Trophoblast cell (in vitro differentiated cells and primary cell): ENCODE measurements around the gene SHMT1.

Source experiments
- DNase-seq, 2 donors: peaks; one replicate each; pipeline ENCODE4 v3.0.0-alpha.2; 2016
- H2AFZ ChIP-seq: 2 replicates; pipeline ENCODE4 v1.6.1; 2013; ENCODE audit warnings: low read length, moderate library complexity, mild to moderate bottlenecking; ENCODE audit not compliant: insufficient read depth, poor library complexity
- H2AK5ac ChIP-seq: 2 replicates; pipeline ENCODE4 v1.6.1; 2013; ENCODE audit warnings: mild to moderate bottlenecking, low read length
- H2BK120ac ChIP-seq: 2 replicates; pipeline ENCODE4 v1.6.1; 2013; ENCODE audit warnings: low read length, mild to moderate bottlenecking, moderate library complexity; ENCODE audit not compliant: insufficient read depth, poor library complexity
- H2BK12ac ChIP-seq: 2 replicates; pipeline ENCODE4 v1.6.1; 2013; ENCODE audit warnings: mild to moderate bottlenecking, low read length, moderate library complexity
- H2BK5ac ChIP-seq: 2 replicates; pipeline ENCODE4 v1.6.1; 2013; ENCODE audit warnings: low read length, low read depth, moderate library complexity, mild to moderate bottlenecking; ENCODE audit not compliant: poor library complexity
- H3K14ac ChIP-seq: 2 replicates; pipeline ENCODE4 v1.6.1; 2013; ENCODE audit warnings: mild to moderate bottlenecking, low read length
- H3K18ac ChIP-seq: 2 replicates; pipeline ENCODE4 v1.6.1; 2013; ENCODE audit warnings: mild to moderate bottlenecking, low read length
- H3K23ac ChIP-seq: 2 replicates; pipeline ENCODE4 v1.6.1; 2013; ENCODE audit warnings: low read length
- H3K27ac ChIP-seq: 2 replicates; pipeline ENCODE4 v1.5.1; 2013; ENCODE audit warnings: low read depth, mild to moderate bottlenecking, inconsistent platforms, low read length, moderate library complexity
- H3K27me3 ChIP-seq: 2 replicates; pipeline ENCODE4 v1.6.1; 2013; ENCODE audit warnings: inconsistent platforms, mild to moderate bottlenecking, low read length, moderate library complexity; ENCODE audit not compliant: insufficient read depth
- H3K36me3 ChIP-seq, 2 experiments: 1 replicate in 1 of 2; 2 replicates in 1 of 2; pipeline ENCODE4 v1.6.1; 2013; ENCODE audit warnings: low read length in 2 of 2, mild to moderate bottlenecking in 2 of 2, moderate library complexity in 1 of 2; ENCODE audit not compliant: insufficient read depth in 2 of 2, control insufficient read depth in 1 of 2
- H3K4ac ChIP-seq: 2 replicates; pipeline ENCODE4 v1.6.1; 2013; ENCODE audit warnings: low read depth, mild to moderate bottlenecking, low read length, moderate library complexity
- H3K4me1 ChIP-seq, 2 experiments: 1 replicate in 1 of 2; 2 replicates in 1 of 2; pipeline ENCODE4 v1.6.1; 2013; ENCODE audit warnings: low read length in 2 of 2, mild to moderate bottlenecking in 2 of 2, moderate library complexity in 1 of 2; ENCODE audit not compliant: insufficient read depth in 2 of 2, control insufficient read depth in 1 of 2
- H3K4me2 ChIP-seq: 2 replicates; pipeline ENCODE4 v1.6.1; 2013; ENCODE audit warnings: inconsistent platforms, mild to moderate bottlenecking, low read length, moderate library complexity
- H3K4me3 ChIP-seq: 2 replicates; pipeline ENCODE4 v1.5.1; 2013; ENCODE audit warnings: mild to moderate bottlenecking, low read depth, low read length, inconsistent platforms
- H3K79me1 ChIP-seq: one replicate; pipeline ENCODE4 v1.6.1; 2013; ENCODE audit warnings: low read length
- H3K79me2 ChIP-seq: 2 replicates; pipeline ENCODE4 v1.6.1; 2013; ENCODE audit warnings: low read length, mild to moderate bottlenecking; ENCODE audit not compliant: control insufficient read depth, insufficient read depth, poor library complexity
- H3K9ac ChIP-seq: 2 replicates; pipeline ENCODE4 v1.6.1; 2013; ENCODE audit warnings: mild to moderate bottlenecking, low read length
- H3K9me3 ChIP-seq: 2 replicates; pipeline ENCODE4 v1.6.1; 2013; ENCODE audit warnings: low read depth, mild to moderate bottlenecking, control low read depth, inconsistent platforms, low read length; ENCODE audit not compliant: insufficient read depth
- H4K12ac ChIP-seq: 2 replicates; pipeline ENCODE4 v1.6.1; 2013; ENCODE audit warnings: low read depth, mild to moderate bottlenecking, low read length, moderate library complexity
- H4K8ac ChIP-seq: 2 replicates; pipeline ENCODE4 v1.6.1; 2013; ENCODE audit warnings: low read depth, mild to moderate bottlenecking, low read length, moderate library complexity
- H4K91ac ChIP-seq: one replicate; pipeline ENCODE4 v1.6.1; 2013; ENCODE audit warnings: low read depth, mild to moderate bottlenecking, low read length, moderate library complexity
- WGBS: extraction: QIAGEN DNeasy Blood & Tissue Kit; methylation state at CpG from one replicate; pipeline ENCODE4 v1.1.7; 2013; ENCODE audit warnings: missing lambda C conversion rate; ENCODE audit not compliant: insufficient read length, insufficient coverage; ENCODE audit errors: extremely low coverage; 5-methylcytosine and 5-hydroxymethylcytosine counted together

The SHMT1 gene

GRCh38 chr17:18320301-18320700 is 43.0 kb downstream of the SHMT1 start:
- Histone ChIP-seq H3K27me3 (no peaks in the 10 kb centered on the region), H3K14ac (no peak overlapping the region), H3K4me2 (no peak overlapping the region), H2BK120ac (no peak overlapping the region), H2BK5ac (no peak overlapping the region), H3K79me2 (peaks cover 6% of the 10 kb centered on the region), H4K91ac (no peak overlapping the region), H4K12ac (no peak overlapping the region), H3K79me1 (peaks cover 3% of the 10 kb centered on the region), H3K4ac (no peak overlapping the region), H4K8ac (no peak overlapping the region), H3K9ac (no peak overlapping the region), H2BK12ac (no peak overlapping the region), H2AK5ac (no peak overlapping the region), H3K4me3 (no peak overlapping the region), H3K18ac (no peak overlapping the region), H2AFZ (no peak overlapping the region), H3K9me3 (peaks cover 7% of the 10 kb centered on the region), H3K27ac (no peak overlapping the region), H3K4me1 (peaks cover 6 to 11% of the 10 kb centered on the region in 2 experiments), H3K36me3 (peaks cover 43 to 48% of the 10 kb centered on the region in 2 experiments), H3K23ac (no peak overlapping the region)
- DNase-seq = no peak
- whole genome bisulfite sequencing = no CpG with 5 or more reads among the region's 7 CpGs

- Histone ChIP-seq H3K14ac (no peak overlapping the region), H3K23ac (no peak overlapping the region), H2BK120ac (no peak overlapping the region), H2AFZ (no peak overlapping the region), H3K4me1 (peaks cover 6 to 11% of the 10 kb centered on the region in 2 experiments), H3K36me3 (peaks cover 37 to 42% of the 10 kb centered on the region in 2 experiments), H3K9me3 (peaks cover 7% of the 10 kb centered on the region), H3K4me3 (no peak overlapping the region), H4K12ac (no peak overlapping the region), H4K91ac (no peak overlapping the region), H3K9ac (no peak overlapping the region), H3K79me2 (peaks cover 8% of the 10 kb centered on the region), H4K8ac (no peak overlapping the region), H2BK12ac (no peak overlapping the region), H2BK5ac (no peak overlapping the region), H3K27me3 (no peaks in the 10 kb centered on the region), H3K27ac (no peak overlapping the region), H3K4ac (no peak overlapping the region), H2AK5ac (no peak overlapping the region), H3K4me2 (no peak overlapping the region), H3K79me1 (peaks cover 5% of the 10 kb centered on the region), H3K18ac (no peak overlapping the region)
- peak; percentile 25 to 58 for DNase-seq
- WGBS = no CpG with 5 or more reads among the region's 13 CpGs
Observed at GRCh38 chr17:18319604-18320256, 43.6 kb downstream of the SHMT1 start.

GRCh38 chr17:18318771-18319450 is 44.4 kb downstream of the SHMT1 start:
- no peak overlapping the region for H4K91ac ChIP-seq
- H3K27ac ChIP-seq = no peak overlapping the region
- peaks cover 29 to 35% of the 10 kb centered on the region in 2 experiments for H3K36me3 ChIP-seq
- no peak overlapping the region for H2AFZ ChIP-seq
- no peak overlapping the region for H2AK5ac ChIP-seq
- DNase-seq = no peak
- no peak overlapping the region for H3K4me3 ChIP-seq
- H2BK5ac ChIP-seq = no peak overlapping the region
- no peak overlapping the region for H3K4me2 ChIP-seq
- H3K23ac ChIP-seq = no peak overlapping the region
- peaks cover 9% of the 10 kb centered on the region for H3K79me1 ChIP-seq
- peaks cover 15% of the 10 kb centered on the region for H3K79me2 ChIP-seq
- H2BK12ac ChIP-seq = no peak overlapping the region
- no peak overlapping the region for H2BK120ac ChIP-seq
- H3K14ac ChIP-seq = no peak overlapping the region
- H4K12ac ChIP-seq = no peak overlapping the region
- H3K9me3 ChIP-seq = peaks cover 7% of the 10 kb centered on the region
- no CpG with 5 or more reads among the region's 18 CpGs for WGBS
- H3K18ac ChIP-seq = no peak overlapping the region
- H3K9ac ChIP-seq = no peak overlapping the region
- peaks cover 7 to 11% of the 10 kb centered on the region in 2 experiments for H3K4me1 ChIP-seq
- no peak overlapping the region for H4K8ac ChIP-seq
- H3K4ac ChIP-seq = no peak overlapping the region
- H3K27me3 ChIP-seq = no peaks in the 10 kb centered on the region

DNA sequence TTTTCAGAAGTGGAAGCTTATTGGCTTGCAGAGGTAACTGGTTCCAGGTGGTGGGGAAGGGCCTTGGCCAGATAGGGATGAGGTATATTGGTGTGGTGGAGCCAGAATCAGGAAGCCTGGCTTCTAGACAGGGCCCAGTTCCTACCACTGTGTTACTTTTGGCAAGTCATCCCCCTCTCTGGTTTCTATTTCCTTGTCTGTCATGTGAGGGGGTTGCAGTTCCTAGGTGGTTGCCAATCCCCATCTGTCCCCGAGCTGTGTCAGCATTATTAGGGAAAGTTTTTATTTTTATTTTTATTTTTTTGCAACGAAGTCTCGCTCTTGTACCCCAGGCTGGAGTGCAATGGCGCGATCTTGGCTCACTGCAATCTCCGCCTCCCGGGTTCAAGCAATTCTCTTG is 45.2 kb downstream of the SHMT1 start:
- Histone ChIP-seq H3K4me2 (no peak overlapping the region), H3K27me3 (no peaks in the 10 kb centered on the region), H4K12ac (no peak overlapping the region), H3K14ac (no peak overlapping the region), H3K79me2 (peaks cover 16% of the 10 kb centered on the region), H4K8ac (no peak overlapping the region), H3K9me3 (peaks cover 7% of the 10 kb centered on the region), H2BK5ac (no peak overlapping the region), H3K18ac (no peak overlapping the region), H4K91ac (no peak overlapping the region), H3K36me3 (peaks cover 21 to 27% of the 10 kb centered on the region in 2 experiments), H3K4me1 (peaks cover 11 to 14% of the 10 kb centered on the region in 2 experiments), H2BK12ac (no peak overlapping the region), H3K4ac (peak overlapping the region; percentile 21), H3K4me3 (no peak overlapping the region), H3K23ac (no peak overlapping the region), H2BK120ac (no peak overlapping the region), H2AK5ac (no peak overlapping the region), H3K27ac (no peak overlapping the region), H2AFZ (no peak overlapping the region), H3K9ac (no peak overlapping the region), H3K79me1 (peaks cover 9% of the 10 kb centered on the region)
- no CpG with 5 or more reads among the region's 7 CpGs for WGBS
- no peak for DNase-seq
